Skin of body (tissue), 2 donors: ENCODE results near the gene CIAO3. TPM values are rescaled to one million over a fixed set of nuclear protein-coding genes. Genes with fewer than 3 reads are reported as not detected.

Experiments
- DNase-seq: peaks from one replicate; lab custom pipeline; 2025; lab: John Stamatoyannopoulos, UW
- total RNA-seq: library from RNA; depleted of rRNA; stranded (reverse); fragments of >200 nt; gene quantifications from one replicate; pipeline ENCODE4 v1.2.3, GENCODE V29; 2014

Gene CIAO3
- total RNA-seq = 41.2 TPM

DNA sequence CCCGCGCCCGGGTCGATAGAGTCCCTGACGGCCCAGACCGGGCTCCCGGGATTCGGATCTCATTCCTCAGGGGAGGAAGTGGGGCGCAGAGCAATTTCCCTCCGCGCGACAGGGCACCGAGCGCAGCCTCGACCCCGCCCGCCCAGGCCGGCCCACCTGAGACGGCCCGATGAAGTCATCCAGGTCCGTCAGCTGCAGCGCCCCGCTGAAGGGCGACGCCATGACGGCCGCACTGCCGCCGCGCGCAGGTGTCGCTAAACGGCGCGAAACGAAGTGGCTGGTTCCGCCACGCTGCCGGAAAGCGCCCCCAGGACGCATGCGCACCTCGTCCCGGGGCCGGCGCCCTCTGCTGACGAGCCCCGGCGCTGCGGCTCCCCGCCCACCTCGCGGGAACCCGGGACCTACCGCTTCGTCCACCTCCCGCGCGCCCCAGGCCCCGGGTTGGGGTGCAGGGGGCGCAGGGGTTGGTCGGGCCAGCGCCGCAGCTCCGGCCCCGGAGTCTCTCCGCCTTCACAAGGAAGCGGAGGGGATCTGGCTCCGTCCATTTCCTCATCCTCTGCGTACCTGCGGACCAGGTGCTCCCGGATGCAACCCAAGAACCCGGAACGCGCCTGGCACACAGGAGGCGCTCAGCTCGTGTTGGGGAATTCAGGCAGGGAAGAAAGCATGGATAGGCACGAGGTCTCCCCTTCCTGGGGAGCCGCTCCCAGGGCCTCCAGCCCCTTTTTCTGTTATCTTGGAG is at the start of gene CIAO3:
CIAO3 (minus strand) TSS at position 234 of the 742 bp plus-strand sequence; CDS start at position 222, 12 bp downstream.
- peak; percentile 85 for DNase-seq

DNA sequence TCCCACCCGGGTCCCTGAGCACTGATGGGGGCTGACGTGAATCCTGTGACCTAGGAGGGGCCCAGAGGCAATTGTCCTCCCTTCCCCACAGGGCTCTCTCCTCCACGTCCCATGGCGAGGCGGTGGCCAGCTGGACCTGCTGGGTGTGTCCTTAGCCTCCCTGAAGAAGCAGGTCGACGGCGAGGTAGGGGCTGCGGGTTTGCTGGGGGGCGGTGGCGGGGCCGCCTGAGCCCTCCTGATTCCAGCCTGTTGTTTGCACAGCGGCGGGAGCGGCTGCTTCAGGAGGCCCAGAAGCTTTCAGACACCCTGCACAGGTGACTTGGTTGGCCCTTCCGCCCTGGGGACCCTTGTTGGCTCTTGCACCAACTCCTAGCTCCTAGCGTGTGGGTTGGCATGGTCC is 49.3 kb upstream of the CIAO3 start:
- no peak for DNase-seq

DNA sequence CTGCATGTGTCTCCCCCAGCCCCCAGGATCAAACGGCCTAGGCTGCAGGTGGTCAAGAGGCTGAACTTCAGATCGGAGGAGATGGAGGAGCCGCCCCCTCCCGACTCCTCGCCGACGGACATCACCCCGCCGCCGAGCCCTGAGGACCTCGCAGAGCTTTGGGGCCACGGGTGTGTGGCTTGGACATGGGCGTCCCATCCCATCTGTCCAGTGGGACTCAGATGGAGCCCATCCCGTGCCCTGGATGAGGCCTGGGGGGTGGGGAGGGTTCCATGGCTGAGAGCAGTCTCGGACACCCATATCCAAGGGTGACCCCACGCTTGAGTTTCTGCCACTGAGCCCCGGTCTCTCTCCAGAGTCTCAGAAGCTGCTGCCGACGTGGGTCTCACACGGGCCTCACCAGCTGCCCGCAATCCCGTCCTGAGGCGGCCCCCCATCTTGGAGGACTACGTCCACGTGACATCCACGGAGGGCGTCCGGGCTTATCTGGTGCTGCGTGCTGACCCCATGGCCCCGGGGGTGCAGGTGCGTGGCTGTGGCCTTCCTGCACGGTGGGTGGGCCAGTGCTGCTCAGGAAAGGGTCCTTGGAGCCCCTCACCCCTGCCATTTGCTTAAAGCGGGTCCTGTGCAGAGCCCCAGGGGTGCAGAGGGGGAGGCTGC is 48.5 kb upstream of the CIAO3 start:
- no peak for DNase-seq

DNA sequence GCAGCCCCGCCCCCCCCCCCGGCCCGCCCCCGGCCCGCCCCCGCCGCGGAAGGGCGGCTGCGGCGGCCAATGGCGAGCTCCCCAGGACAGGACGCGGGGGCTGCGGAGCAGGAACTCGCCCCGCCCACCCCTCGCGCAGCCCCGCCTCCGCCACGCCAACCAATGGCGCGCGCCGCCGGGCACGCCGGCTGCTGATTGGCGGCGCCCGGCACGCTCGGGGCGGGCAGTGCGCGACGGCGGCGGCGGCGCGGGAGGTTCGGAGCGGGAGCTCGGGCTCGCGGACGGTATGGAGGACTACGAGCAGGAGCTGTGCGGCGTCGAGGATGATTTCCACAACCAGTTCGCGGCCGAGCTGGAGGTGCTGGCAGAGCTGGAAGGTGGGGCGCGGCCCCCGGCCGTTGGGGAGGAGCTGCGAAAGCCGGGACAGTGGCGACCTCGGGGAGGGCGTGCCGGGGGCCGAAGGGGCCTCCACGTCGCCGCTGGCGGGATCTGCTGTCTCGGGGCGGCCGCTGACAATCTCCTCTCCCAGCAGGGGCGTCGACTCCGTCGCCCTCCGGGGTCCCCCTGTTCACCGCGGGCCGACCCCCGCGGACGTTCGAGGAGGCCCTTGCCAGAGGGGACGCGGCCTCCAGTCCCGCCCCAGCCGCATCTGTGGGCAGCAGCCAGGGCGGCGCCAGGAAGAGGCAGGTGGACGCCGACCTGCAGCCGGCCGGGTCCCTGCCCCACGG is 47.8 kb upstream of the CIAO3 start, which contains the start of gene CHTF18:
CHTF18 (plus strand) TSS at position 222 of the 728 bp plus-strand sequence; CDS start at position 287, 65 bp downstream.
- DNase-seq = peak; percentile 86

DNA sequence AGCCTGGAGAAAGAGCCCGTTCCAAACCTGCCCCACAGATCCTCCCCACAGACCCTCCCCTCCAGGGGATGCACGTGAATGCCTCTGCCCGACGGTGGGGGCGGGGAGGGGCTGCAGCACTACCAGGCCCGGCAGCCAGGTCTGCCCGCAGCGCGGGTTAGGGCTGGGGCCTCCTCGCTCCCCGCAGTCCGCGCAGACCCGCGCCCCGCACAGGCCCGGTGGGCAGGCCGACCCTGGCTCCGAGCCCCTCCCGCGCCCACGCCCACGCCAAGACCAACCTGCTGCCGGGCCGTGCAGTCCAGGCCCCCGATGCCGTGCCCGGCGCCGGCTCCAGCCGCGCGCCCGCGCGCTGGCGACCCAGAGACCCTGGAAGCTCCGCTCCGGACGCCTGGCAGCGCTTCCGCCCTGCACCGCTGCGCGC is 47.2 kb upstream of the CIAO3 start, which contains the start of gene RPUSD1:
RPUSD1 (minus strand) TSS at position 404 of the 421 bp plus-strand sequence. CDS start 644 bp downstream, outside the sequence.
- no peak for DNase-seq

DNA sequence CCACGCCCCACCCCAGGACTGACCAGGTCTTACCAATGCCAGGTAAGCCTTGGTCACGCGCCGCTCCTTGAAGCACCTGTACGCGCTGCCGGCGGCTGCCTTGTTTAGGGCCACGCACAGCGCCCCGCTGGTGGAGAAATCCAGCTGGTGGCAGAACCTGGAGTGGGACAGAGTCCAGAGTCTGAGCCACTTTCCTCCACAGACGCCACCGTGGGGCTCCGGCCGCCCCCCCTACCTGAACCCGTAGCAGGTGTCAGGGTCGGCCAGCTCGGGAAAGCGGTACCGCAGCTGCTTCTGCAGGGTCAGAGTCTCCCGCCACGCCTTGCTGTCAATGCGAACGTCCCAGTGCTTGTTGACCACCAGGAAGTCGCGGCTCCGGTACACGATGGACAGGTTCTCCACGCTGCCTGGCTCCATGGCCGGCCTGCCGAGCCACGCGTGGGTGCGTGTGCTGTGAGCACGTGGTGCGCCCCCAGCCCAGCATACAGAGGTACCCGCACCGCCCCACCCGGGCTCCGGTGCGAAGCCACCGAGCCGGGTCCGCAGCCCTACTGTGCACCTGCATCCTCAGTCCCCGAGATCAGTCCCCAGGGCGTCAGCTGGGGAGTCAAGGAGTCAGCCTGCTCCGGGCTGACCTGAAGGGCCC is 46.6 kb upstream of the CIAO3 start:
- no peak for DNase-seq

DNA sequence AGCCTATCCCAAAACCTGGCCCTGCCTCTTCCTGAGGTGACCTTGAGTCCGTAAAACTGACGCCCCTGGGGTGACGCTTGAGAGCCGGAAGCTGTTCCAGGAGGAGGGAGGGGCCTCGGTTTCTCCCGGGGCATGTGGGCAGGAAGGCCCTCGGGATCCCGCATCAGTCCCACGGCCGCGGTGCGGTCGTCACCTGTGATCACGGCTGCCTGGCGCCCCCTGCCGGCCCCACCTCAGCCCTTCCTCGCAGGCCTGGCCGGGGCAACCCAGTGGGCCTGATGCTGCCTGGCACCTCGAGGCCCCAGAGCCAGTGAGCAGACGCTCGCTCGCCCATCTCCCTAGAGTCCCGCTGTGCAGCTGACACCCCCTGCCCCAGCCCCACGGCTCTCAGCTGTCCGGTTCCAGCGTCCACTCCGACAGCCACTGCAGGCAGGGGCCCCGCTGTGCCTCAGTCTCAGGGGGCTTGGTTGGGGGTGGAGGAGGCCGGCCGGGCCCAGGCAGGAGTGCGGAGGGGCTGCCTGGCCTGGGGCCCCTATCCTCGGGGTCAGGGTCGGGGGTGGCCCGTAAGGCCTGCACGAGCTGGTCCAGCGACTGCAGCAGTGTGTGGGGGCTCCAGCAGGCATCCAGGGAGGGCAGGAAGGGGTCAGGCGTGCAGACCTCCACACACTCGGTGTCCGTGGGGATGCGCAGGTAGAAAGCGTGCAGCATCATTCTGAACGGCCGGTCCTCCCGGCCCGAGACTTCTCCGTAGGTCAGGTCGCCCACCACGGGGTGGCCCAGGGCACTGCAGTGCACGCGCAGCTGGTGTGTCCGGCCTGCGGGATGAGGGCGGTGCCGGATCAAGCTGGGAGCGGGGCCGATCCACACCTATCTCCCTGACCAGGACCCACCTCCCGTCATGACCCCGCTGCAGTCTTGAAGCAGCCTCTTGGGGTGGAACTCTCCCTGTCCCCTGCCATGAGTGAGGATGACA is 45.1 kb upstream of the CIAO3 start:
- DNase-seq = no peak

DNA sequence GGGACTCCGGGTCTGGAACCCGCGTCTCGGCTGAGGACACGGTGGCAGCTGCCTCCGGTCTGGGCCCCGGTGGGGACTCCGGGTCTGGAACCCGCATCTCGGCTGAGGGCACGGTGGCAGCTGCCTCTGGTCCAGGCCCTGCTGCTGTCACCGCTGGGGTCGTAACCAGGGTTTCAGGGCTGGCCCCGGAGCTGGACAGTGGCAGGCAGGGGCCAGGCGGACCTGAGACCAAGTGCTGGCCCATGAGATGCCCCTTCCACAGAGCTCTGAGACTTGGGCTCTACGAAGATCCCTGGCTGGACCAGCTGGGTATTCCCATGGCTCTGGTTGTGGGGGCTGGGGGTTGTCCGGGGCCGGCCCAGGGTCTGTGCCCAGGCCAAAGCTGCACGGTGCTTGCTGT is 43.6 kb upstream of the CIAO3 start:
- no peak for DNase-seq

DNA sequence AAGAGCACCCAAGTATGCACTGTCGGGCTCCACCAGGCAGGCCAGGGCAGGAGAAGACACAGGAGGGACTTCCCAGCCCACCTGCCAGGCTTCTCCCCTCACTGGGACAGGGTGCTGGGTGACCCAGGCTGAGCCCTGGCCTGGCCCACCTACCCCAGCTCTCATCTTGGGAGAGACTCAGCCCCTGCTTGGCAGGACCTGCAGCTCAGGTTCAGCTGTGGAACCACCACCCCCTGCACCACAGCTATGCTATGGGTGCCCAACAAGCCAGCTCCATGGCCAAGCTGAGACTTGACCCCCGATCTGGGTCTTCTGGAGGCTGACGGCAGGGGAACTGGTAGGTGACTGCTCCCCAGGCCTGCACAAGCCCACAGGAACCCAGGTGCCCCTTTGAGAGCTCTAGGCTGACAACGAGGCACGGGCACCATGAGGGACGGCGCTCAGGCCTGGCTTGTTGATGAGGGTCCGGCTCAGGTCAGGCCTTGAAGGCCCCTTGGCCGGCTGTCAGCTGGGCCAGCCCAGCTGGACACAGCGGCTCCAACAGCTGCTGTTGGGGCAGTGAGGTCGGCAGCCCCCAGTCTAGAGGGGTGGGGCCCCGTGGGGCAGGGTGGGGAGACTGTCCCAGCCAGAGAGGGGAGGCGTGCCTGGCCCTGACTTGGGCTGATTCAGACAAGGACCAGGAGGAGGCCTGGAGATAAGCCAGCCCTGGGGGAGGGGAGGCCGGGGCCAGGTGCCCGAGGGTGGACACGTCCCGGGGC is 42.8 kb upstream of the CIAO3 start:
- DNase-seq = no peak

DNA sequence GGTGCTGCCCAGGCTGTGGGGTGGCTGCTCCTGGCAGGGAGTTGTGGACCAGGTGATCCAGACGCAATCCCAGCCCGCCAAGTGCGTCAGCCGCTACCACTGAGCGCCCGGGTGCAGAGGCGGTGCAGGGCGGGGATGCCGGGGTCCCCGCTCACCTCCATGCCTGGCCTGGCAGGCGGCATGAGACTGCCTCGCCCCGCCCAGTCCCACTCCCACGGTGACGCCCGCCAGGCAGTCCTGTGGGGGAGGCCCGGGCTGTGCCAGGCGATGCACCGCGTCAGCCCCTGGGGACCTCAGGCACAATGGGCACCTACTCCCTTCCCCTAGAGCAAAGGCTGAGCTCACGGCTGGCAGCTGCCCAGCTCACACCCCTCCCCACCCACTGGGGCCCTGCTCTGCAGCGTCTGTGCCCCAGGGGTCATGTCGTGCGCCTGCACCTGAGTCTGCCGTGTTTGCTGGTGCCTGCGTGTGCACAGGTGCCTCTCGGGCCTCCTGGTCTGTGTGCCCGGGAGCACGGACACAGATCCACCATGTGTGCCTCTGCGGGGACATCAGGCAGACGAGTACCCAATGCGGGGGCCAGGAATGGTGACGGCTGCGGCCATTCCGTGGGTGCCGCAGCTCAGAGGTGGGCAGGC is 42.1 kb upstream of the CIAO3 start:
- no peak for DNase-seq

DNA sequence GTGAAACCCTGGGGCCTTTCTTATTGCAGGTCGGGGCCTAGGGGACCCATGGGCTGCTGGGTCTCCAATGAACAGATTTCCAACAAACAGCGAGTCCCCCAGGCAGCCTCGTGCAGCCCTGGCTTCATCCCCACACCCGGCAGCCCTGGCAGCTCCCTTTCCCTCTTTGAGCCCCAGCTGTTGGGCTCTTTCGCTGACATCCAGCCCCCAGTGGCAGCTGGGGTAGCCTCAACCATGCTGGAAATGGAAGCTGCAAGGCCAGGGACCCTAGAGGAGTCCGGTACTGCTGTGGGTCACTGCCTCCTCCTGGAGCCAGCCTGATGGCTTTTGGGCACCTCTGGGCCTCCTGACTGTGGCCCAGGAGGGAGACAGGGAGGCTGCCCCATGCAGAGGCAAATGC is 41.5 kb upstream of the CIAO3 start:
- DNase-seq = no peak

DNA sequence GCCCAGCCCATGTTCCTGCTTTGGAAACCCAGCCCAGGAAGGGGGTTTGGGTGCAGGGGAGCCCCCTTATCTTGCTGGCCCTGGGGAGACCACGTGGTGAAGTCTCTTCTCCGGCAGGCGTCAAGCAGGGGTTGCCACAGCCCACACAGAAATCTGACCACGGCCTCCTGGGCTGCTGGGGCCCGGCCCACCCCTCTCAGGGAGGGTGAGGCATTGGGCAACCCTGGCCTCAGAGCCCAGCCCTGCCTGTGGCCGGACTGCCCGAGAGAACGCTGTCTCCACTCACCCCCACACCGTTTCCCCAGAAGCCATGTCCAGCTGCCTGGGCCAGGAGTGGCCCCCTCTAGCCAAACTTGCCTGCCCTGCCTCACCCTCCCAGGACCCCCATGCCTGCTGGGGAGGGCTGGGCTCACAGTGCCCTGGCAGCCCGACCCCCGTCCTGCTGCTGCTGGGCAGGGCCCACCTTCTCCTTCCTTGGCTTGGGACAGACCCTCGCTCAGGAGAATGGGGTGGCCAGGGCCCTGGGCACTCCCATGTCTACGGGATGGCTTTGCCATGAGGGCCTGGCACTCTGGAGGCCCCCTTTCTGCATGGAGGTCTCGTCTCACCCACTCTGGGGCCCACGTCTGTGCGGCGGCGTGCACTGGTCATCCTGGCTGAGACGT is 40.7 kb upstream of the CIAO3 start:
- DNase-seq = no peak

DNA sequence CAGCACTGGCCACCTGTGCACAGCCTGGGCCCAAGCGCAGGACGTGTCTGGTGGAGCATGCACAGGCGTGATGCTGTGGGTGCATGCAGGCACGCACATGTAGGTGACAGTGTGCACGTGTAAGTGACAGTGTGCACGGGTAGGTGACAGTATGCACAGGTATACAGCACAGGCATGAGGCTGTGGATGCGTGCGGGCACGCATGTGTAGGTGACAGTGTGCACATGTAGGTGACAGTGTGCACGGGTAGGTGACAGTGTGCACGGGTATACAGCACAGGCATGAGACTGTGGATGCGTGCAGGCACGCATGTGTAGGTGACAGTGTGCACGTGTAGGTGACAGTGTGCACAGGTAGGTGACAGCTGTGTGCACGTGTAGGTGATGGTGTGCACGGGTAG is 39.5 kb upstream of the CIAO3 start:
- DNase-seq = no peak

DNA sequence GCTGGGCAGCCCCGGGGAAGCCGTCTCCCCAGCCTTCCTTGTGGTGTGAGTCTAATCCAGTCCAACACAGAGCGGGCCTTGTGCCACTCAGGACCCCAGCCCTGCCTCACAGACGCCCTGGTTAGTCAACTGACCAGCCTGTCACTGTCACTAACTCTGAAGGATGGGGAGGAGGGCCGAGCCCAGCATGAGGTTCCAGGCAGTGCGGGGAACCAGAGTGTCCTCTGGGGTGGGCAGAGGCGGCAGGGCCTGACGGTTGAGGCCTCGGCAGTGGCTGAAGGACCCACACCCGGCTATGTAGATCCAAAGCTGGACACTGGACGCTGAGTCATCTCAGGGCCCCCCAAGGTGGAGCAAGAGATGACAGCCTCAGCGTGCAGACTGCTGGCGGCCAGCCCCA is 38.8 kb upstream of the CIAO3 start:
- no peak for DNase-seq

DNA sequence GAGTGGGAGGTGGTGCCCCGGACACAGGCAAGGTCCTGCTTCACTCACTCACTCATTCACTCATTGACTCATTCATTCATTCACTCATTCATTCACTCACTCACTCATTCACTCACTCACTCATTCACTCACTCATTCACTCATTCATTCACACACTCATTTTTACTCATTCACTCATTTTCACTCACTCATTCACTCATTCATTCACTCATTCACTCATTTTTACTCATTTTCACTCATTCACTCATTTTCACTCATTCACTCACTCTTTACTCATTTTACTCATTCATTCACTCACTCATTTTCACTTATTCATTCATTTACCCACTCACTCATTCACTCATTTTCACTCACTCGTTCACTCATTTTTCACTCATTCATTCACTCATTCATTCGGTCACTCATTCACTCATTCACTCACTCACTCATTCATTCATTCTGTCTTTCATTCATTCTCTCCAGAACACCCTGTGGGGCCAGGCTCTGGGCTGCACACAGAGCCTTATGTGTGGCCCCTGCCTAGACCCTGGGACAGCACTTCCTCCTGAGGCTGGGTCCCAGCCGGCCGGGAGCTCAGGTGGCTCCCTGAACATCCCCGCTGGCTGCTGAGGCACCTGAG is 38.2 kb upstream of the CIAO3 start:
- no peak for DNase-seq

DNA sequence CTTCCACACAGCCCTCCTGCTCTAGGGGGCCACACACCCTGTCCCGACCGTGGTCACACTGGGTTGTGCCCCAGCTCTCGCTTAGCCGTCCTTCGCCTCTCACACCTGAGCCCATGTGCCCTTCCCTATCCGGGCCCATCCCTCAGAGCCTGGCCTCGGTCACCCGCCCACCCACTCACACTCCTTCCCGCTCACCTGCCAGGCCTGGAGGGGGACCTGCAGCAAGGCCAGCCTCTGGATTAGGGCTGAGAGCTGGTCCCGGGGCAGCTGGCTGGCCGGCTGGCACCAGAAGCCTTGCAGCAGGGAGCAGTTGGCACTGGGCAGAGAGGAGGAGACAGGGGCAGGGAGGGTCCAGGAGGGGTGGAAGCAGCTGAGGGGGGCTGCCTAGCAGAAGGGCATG is 37.6 kb upstream of the CIAO3 start:
- DNase-seq = no peak

DNA sequence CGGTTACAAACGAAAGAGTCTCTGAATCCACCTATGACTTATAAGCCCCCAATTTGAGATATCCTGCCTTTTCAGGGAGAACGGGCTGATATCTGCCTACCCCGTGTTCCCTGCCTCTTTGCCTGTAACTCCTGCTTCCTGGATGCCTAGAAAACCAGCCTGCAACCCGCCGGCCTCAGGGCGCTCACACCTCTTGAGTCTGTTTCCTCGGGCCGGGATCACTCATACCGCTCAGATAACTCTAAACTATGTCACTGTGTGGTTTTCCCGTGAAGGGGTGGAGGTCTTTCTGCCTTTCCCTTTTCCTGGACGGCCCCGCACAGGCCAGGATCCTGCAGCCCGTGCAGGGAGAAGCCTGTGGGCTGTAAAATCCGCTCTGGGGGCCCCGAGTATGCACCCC is 37.0 kb upstream of the CIAO3 start:
- no peak for DNase-seq

DNA sequence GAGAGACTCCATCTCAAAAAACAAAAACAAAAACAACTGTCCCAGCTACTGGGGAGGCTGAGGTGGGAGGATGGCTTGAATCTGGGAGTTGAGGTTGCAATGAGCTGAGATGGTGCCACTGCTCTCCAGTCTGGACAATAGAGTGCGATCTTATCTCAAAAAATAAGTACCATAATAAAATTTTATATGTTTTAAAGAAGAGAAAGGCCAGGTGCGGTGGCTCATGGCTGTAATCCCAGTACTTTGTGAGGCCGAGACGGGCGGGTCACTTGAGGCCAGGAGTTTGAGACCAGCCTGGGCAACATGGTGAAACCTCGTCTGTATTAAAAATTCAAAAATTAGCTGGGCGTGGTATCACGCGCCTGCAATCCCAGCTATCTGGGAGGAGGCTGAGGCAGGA is 36.0 kb upstream of the CIAO3 start:
- no peak for DNase-seq
